Measurements from ENCODE around the gene ABHD1.

ABHD1 gene

GRCh38 chr2:27130396-27130795 is 6.8 kb downstream of the ABHD1 start:
- ChIA-PET POLR2A (ENCODE audit: low non-redundant PET) (no interaction called here), CTCF (no interaction called here)
- TF ChIP-seq CTCF (conservative IDR thresholded peaks at IDR 0.05; ENCODE audit: low read depth) = no peak
- no peak overlapping the region for H3K27ac ChIP-seq
- DNase-seq (ENCODE audit: low spot score) = no peak

- TF ChIP-seq CTCF (conservative IDR thresholded peaks at IDR 0.05; ENCODE audit: low read depth) = no peak
- H3K27ac ChIP-seq = peak overlapping the region; percentile 12; the same call in 1 of the 2 replicates
- no peak for DNase-seq (ENCODE audit: low spot score)
- POLR2A ChIA-PET (ENCODE audit: low non-redundant PET) = no interaction called here
- CTCF ChIA-PET = interaction anchor here (0.9 kb wide), 1 partner anchor 40 kb away, joined by 3 read pairs; no protein-coding TSS in a partner anchor
Observed at GRCh38 chr2:27131429-27131828, 7.8 kb downstream of the ABHD1 start.

DNA sequence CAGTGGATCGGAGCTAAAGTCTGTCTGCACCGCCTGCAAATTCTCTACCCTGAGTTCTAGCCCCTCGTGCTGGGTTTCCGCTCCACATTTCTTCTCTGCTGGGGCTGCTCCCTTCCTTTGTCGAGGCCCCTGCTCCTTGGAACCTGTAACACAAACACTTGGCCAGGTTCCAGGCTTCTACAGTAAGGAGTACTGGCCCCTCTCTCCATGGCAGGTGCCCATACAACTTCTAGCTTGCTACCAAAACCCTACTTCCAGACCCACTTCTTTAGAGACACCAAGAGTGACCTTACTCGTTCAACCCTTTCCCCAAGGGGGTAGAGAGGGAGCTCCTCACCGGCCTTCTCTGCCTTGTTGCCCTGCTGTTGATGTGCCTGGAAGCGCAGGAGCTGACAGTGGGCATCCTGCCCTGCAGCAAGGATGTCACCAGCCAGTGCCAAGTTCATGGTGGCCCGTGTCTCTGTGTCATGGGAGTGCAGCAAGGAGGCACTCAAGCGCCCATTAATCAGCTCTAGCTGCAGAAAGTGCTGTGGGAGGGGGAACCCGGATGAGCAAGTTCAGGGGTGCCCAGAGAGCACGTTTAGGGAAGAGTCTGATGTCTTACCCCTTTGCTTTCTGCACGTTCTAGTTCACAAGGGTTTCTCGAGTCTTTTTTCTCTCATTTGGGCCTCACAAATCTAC is 9.7 kb downstream of the ABHD1 start:
- TF ChIP-seq CTCF (conservative IDR thresholded peaks at IDR 0.05; ENCODE audit: low read depth) = no peak
- ChIA-PET POLR2A (ENCODE audit: low non-redundant PET) (interaction anchor here (0.5 kb wide), 1 partner anchor 176 kb away, joined by 3 read pairs; no protein-coding TSS in a partner anchor), CTCF (interaction anchor here (0.6 to 0.9 kb wide), 3 partner anchors 35 to 173 kb away, joined by 3 to 5 read pairs (median 3); no protein-coding TSS in a partner anchor)
- H3K27ac ChIP-seq = peak overlapping the region; percentile 69
- no peak for DNase-seq (ENCODE audit: low spot score)

- peak within 1 kb of the TSS; percentile 69 for H3K27ac ChIP-seq
- TF ChIP-seq CTCF (conservative IDR thresholded peaks at IDR 0.05; ENCODE audit: low read depth) = no peak
- ChIA-PET CTCF (interaction anchor here (0.6 to 1.4 kb wide), 4 partner anchors 11 to 223 kb away, joined by 3 to 5 read pairs (median 4); partner anchors contain the start of gene ABHD1), POLR2A (ENCODE audit: low non-redundant PET) (interaction anchor here (0.5 to 0.7 kb wide), 2 partner anchors 13 to 175 kb away, joined by 3 read pairs; no protein-coding TSS in a partner anchor)
- DNase-seq (ENCODE audit: low spot score) = peak; percentile 97
Observed at GRCh38 chr2:27133905-27134780, 10.5 kb downstream of the ABHD1 start, which contains the start of gene PREB. PREB (minus strand) TSS chr2:27134636; CDS start chr2:27134421, 215 bp downstream.

DNA sequence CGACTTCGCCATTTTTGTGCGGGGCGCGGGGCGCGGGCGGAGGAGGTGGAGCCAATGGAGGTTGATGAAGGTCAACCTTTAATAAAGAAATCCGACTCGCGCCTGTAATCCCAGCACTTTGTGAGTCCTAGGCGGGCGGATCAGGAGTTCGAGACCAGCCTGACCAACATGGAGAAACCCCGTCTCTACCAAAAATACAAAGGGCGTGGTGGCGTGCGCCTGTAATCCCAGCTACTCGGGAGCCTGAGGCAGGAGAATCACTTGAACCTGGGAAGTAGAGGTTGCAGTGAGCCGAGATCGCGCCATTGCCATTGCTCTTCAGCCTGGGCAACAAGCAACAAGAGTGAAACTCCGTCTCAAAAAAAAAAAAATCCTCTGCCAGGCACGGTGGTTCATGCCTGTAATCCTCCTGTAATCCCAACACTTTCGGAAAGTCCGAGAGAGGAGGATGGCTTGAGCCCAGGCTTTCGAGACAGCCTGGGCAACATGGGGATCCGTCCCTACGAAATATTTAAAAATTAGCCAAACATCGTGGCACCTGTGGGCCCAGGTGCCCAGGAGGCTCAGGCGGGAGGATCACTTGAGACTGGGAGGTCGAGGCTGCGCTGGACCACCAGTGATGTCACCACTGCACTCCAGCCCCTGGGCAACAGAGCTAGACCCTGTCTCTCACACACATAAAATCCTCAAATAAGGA is 11.3 kb downstream of the ABHD1 start:
- CTCF ChIA-PET = interaction anchor here (0.6 to 1.4 kb wide), 2 partner anchors 12 to 222 kb away, joined by 3 to 4 read pairs; partner anchors contain the start of gene ABHD1
- POLR2A ChIA-PET (ENCODE audit: low non-redundant PET) = interaction anchor here (0.7 kb wide), 1 partner anchor 14 kb away, joined by 3 read pairs; no protein-coding TSS in a partner anchor
- TF ChIP-seq CTCF (conservative IDR thresholded peaks at IDR 0.05; ENCODE audit: low read depth) = no peak
- no peak for DNase-seq (ENCODE audit: low spot score)
- peak overlapping the region; percentile 69 for H3K27ac ChIP-seq

Measured in RWPE1 (cell line).